Measurements from ENCODE around the gene PORCN.

GRCh38 chrX:48520455-48520854, 11.7 kb downstream of the PORCN start:
- TF ChIP-seq POLR2AphosphoS5 (IDR thresholded peaks at IDR 0.05; ENCODE audit: low read depth, low read length) (no peak), ZFX (IDR thresholded peaks at IDR 0.05) (no peak), EZH2 (IDR thresholded peaks at IDR 0.05) (no peak), RAD21 (IDR thresholded peaks at IDR 0.05; ENCODE audit: low read depth) (no peak), YY1 (IDR thresholded peaks at IDR 0.05; ENCODE audit: extremely low read depth, insufficient replicate concordance, low read depth, low read length) (no peak), CTCF (IDR thresholded peaks at IDR 0.05 in 2 of 3, conservative IDR thresholded peaks at IDR 0.05 in 1 of 3; ENCODE audit: borderline replicate concordance in 1 of 3, insufficient read depth in 1 of 3, low read depth in 2 of 3, low read length in 2 of 3) (no peak), TCF7L2 (IDR thresholded peaks at IDR 0.05; ENCODE audit: borderline replicate concordance, extremely low read depth, insufficient read depth, insufficient read length) (no peak), POLR2A (IDR thresholded peaks at IDR 0.05; ENCODE audit: borderline replicate concordance, extremely low read depth, insufficient read depth, insufficient read length) (no peak), EGR1 (IDR thresholded peaks at IDR 0.05; ENCODE audit: low read depth) (no peak), EZH2phosphoT487 (IDR thresholded peaks at IDR 0.05; ENCODE audit: borderline replicate concordance) (no peak), SRF (IDR thresholded peaks at IDR 0.05; ENCODE audit: low read depth) (no peak)
